ENCODE measurements around the gene RYR3.

- TF ChIP-seq, protein P1, sequence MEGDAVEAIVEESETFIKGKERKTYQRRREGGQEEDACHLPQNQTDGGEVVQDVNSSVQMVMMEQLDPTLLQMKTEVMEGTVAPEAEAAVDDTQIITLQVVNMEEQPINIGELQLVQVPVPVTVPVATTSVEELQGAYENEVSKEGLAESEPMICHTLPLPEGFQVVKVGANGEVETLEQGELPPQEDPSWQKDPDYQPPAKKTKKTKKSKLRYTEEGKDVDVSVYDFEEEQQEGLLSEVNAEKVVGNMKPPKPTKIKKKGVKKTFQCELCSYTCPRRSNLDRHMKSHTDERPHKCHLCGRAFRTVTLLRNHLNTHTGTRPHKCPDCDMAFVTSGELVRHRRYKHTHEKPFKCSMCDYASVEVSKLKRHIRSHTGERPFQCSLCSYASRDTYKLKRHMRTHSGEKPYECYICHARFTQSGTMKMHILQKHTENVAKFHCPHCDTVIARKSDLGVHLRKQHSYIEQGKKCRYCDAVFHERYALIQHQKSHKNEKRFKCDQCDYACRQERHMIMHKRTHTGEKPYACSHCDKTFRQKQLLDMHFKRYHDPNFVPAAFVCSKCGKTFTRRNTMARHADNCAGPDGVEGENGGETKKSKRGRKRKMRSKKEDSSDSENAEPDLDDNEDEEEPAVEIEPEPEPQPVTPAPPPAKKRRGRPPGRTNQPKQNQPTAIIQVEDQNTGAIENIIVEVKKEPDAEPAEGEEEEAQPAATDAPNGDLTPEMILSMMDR (conservative IDR thresholded peaks at IDR 0.05 in 1 of 2, IDR thresholded peaks at IDR 0.05 in 1 of 2; ENCODE audit: low read depth in 1 of 2, low read length in 2 of 2), result no peak
- no peak for TF ChIP-seq EZH2 (IDR thresholded peaks at IDR 0.05; ENCODE audit: low read length, missing control alignments)
Measured at GRCh38 chr15:33654860-33655259, 344.1 kb downstream of the RYR3 start.
